ENCODE measurements around the gene SHQ1. TPM values are rescaled to one million over a fixed set of nuclear protein-coding genes. Genes with fewer than 3 reads are reported as not detected.

Gene SHQ1
- 17.0 to 21.3 TPM (median 19.6 TPM) in 5 replicates for total RNA-seq (2022; extraction: Qiagen RNA extraction; ENCODE audit: low read depth)

GRCh38 chr3:72847751-72848702 lies at the start of gene SHQ1:
TSS of gene SHQ1 (minus strand) at chr3:72848445. CDS start at chr3:72848340, 105 bp downstream.

DNA sequence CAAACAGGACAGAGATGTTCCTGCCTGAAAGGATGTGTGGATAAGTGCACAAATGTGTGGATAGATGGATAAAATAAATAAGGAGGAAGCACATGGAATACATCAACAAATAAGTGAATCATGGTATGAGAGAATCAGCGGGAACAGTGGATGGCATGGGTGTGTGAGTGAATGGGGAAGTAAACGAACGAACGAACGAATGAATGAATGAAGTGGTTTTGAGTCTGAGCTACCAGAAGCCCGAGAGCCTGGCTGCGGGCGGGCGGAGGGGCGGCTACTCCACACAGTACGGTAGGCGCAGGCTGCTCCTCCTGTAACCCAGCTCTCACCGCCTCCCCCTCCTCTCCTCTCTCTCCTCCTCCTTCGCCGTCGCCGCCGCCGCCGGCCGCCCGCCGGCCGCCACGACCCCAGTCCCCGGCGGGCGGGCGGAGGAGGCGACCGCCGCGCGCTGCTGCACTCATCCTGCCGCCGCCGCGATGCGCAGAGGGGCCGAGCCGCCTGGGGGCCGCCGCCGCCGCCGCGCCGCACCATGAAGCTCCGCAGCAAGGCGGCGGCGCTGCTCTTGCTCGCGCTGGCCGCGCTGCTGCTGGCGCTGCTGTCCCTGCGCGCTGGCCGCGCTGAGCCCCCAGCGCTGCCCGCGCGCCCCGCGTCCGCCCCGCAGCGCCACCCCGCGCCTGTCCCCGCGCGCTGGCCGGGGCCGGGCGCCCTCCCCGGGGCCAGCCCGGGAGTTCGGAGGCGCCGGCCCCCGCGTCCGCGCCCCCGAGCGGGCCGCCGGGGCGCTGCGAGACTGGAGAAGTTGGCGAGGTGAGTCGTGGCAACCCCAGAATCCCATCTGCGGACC lies 39.7 kb upstream of the SHQ1 start, which contains the start of gene GXYLT2:
Gene GXYLT2, plus strand, starts transcription at position 342 of the 841 bp plus-strand sequence. Its CDS starts 188 bp downstream, at position 530.

Other genes starting within 250 kb of the SHQ1 start
- gene GXYLT2, start 39.6 kb upstream of the SHQ1 start, total RNA-seq (2022; extraction: Qiagen RNA extraction; ENCODE audit: low read depth) = 1.2 to 2.2 TPM (median 1.7 TPM) in 5 replicates
- 38.3 to 47.3 TPM (median 45.6 TPM) in 5 replicates for gene PPP4R2, start 148.4 kb upstream of the SHQ1 start, total RNA-seq (2022; extraction: Qiagen RNA extraction; ENCODE audit: low read depth)
- gene EBLN2, start 213.2 kb upstream of the SHQ1 start, total RNA-seq (2022; extraction: Qiagen RNA extraction; ENCODE audit: low read depth) = 0.38 to 0.57 TPM (median 0.51 TPM) in 5 replicates

Data from A549 treated with DMSO at 1 μM for 4 hours (cell line).